RWPE1 (cell line): ENCODE measurements around the gene TASOR2.
A peak's percentile ranks its signal among the peaks of the same experiment; 100 is the strongest.

Source experiments
- CTCF ChIA-PET: fragments of 350-600 bp; sonication (Branson Sonifier 250); formaldehyde crosslinking; extraction: SDS; loops from one replicate; lab custom pipeline; 2021; lab: Yijun Ruan, JAX
- POLR2A ChIA-PET: fragments of 400-600 bp; formaldehyde crosslinking; extraction: SDS; loops from one replicate; lab custom pipeline; 2020; ENCODE audit warnings: antibody characterized with exemption; ENCODE audit not compliant: low non-redundant PET; lab: Yijun Ruan, JAX
- DNase-seq: peaks from one replicate; pipeline ENCODE4 v3.0.0; 2012; ENCODE audit warnings: low spot score
- H3K27ac ChIP-seq: fragments of 450-650 bp; 2 replicates; pipeline ENCODE4 v1.5.1; 2017
- TF ChIP-seq, protein P1 (sequence below): fragments of 450-650 bp; conservative IDR thresholded peaks from 2 replicates; pipeline ENCODE4 v1.5.1; 2017; ENCODE audit warnings: low read depth, mild to moderate bottlenecking

Gene TASOR2

DNA sequence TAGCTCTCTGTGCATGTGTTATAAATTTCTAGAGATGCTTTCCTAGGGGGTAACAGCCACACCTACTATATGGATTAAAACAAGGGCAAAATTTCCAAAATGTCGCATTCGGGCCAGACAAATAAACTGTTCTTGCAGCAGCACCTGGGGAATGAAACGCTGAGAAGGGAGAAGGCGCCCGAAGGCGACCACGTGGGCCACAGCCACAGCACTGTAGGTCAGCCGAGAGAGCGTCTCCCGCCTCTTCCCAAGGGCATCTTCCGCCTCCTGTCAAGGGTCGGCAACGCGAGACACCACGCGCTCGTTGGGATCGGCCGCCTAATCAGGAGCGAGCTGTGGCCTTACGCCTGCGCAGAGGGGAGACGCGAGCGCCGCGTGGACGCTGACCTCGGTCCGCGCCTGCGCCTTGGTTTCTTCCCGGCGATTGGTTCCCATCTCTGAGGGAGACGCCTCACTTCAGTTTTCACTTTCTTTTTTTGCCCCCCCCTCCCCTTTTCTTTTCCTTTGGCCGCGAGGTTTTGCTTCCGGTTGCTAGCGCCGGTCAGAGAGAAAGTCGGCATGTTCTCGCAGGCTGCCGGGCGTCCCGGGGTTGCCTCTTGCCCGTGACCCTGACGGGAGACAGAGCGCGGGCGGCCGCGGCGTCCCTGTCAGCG, at the start of gene TASOR2:
Gene TASOR2 (plus strand): TSS at position 521 of the 653 bp plus-strand sequence. CDS start 35,805 bp downstream, outside the sequence.
- H3K27ac ChIP-seq = peak within 1 kb of the TSS; percentile 83
- DNase-seq = peak; percentile 95
- TF ChIP-seq, protein P1, sequence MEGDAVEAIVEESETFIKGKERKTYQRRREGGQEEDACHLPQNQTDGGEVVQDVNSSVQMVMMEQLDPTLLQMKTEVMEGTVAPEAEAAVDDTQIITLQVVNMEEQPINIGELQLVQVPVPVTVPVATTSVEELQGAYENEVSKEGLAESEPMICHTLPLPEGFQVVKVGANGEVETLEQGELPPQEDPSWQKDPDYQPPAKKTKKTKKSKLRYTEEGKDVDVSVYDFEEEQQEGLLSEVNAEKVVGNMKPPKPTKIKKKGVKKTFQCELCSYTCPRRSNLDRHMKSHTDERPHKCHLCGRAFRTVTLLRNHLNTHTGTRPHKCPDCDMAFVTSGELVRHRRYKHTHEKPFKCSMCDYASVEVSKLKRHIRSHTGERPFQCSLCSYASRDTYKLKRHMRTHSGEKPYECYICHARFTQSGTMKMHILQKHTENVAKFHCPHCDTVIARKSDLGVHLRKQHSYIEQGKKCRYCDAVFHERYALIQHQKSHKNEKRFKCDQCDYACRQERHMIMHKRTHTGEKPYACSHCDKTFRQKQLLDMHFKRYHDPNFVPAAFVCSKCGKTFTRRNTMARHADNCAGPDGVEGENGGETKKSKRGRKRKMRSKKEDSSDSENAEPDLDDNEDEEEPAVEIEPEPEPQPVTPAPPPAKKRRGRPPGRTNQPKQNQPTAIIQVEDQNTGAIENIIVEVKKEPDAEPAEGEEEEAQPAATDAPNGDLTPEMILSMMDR = no peak
- ChIA-PET CTCF (no interaction called here), POLR2A (no interaction called here)

DNA sequence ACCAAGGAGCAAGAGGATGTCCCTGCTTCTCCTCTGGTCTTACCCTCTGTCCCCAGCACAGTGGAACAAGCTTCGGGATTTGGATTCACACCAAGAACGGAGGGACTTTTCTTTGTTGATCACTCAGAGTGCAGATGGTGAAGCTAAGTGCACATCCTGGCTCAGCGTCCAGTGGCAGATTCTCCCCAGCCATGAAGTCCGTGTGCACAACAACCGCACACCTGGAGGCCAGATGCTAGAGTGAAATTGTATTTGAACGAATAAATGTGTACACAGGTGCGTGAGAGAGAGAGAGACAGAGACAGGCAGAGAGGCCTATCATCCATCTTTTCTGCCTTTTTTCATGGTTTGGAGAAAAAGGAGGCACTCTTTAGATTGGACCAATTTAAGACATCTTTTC, 49.7 kb upstream of the TASOR2 start:
- no peak for DNase-seq

GRCh38 chr10:5638494-5638893, 46.1 kb upstream of the TASOR2 start:
- CTCF ChIA-PET = no interaction called here
- DNase-seq = no peak
- no peak overlapping the region for H3K27ac ChIP-seq
- TF ChIP-seq, protein P1 = no peak
- POLR2A ChIA-PET = no interaction called here

More for the DNA sequence above, 49.7 kb upstream of the TASOR2 start:
- H3K27ac ChIP-seq = no peak overlapping the region
- POLR2A ChIA-PET = no interaction called here
- TF ChIP-seq, protein P1 = no peak
- CTCF ChIA-PET = no interaction called here

- CTCF ChIA-PET = interaction anchor here (0.6 kb wide), 1 partner anchor 233 kb away, joined by 4 read pairs; no protein-coding TSS in a partner anchor
- DNase-seq = no peak
- TF ChIP-seq, protein P1 = no peak
- POLR2A ChIA-PET = no interaction called here
- H3K27ac ChIP-seq = no peak overlapping the region
Measured at GRCh38 chr10:5639066-5639465, 45.6 kb upstream of the TASOR2 start.

GRCh38 chr10:5640036-5640435, 44.6 kb upstream of the TASOR2 start:
- ChIA-PET POLR2A (no interaction called here), CTCF (interaction anchor here (0.5 to 0.7 kb wide), 2 partner anchors 22 to 117 kb away, joined by 3 to 6 read pairs; no protein-coding TSS in a partner anchor)
- DNase-seq = no peak
- H3K27ac ChIP-seq = no peak overlapping the region
- TF ChIP-seq, protein P1 = no peak

GRCh38 chr10:5640501-5640900, 44.1 kb upstream of the TASOR2 start:
- ChIA-PET CTCF (no interaction called here), POLR2A (no interaction called here)
- no peak for DNase-seq
- TF ChIP-seq, protein P1 = no peak
- no peak overlapping the region for H3K27ac ChIP-seq
